HepG2 (cell line): ENCODE measurements around the gene CPEB2. TPM values are rescaled to one million over a fixed set of nuclear protein-coding genes. Genes with fewer than 3 reads are reported as not detected.

Experiments used
- ATAC-seq: fragments of 200-7000 bp; cut with Tn5 transposase; 3 replicates; pipeline ENCODE4 v1.9.1; 2020; ENCODE audit warnings: mild to moderate bottlenecking, moderate library complexity
- BruUV-seq: library from RNA; stranded (reverse); fragments of 400-500 nt; replicated peaks from 2 replicates; lab custom pipeline; 2021; lab: Mats Ljungman, UMichigan
- CTCF ChIA-PET: fragments of 300-600 bp; formaldehyde crosslinking; extraction: SDS; loops from one replicate; lab custom pipeline; 2021; ENCODE audit warnings: low total read pairs, inconsistent platforms, low intra/inter-chr PET ratio; lab: Yijun Ruan, JAX
- POLR2A ChIA-PET: fragments of 350-600 bp; sonication (Branson Sonifier 250); formaldehyde crosslinking; loops from one replicate; lab custom pipeline; 2020; ENCODE audit warnings: antibody characterized with exemption, inconsistent platforms; lab: Yijun Ruan, JAX
- DNase-seq: peaks from one replicate; pipeline ENCODE4 v3.0.0-alpha.2; 2015; ENCODE audit warnings: low spot score
- FAIRE-seq: peaks from 3 replicates; lab custom pipeline; 2011; peaks lifted over from hg19 to GRCh38; lab: Jason Lieb, UNC
- H2AFZ ChIP-seq: one replicate; pipeline ENCODE4 v1.6.1; 2011; ENCODE audit warnings: low read length, inconsistent platforms
- H3K27ac ChIP-seq: fragments of 300-600 bp; 3 replicates; pipeline ENCODE4 v1.8.0; 2011; ENCODE audit warnings: mixed run types, mild to moderate bottlenecking, mixed read lengths, low read length, inconsistent platforms; ENCODE audit not compliant: insufficient read depth; ENCODE audit errors: extremely low read length
- H3K27me3 ChIP-seq, 2 experiments: fragments of 200-600 bp in 1 of 2; 2 replicates in 1 of 2; 3 replicates in 1 of 2; pipeline versions ENCODE4 v1.6.0 to v1.8.0; 2011; ENCODE audit warnings: low read length in 2 of 2, mild to moderate bottlenecking in 2 of 2, moderate library complexity in 2 of 2, inconsistent platforms in 1 of 2; ENCODE audit not compliant: insufficient read depth in 2 of 2, control insufficient read depth in 1 of 2
- H3K36me3 ChIP-seq, 2 experiments: fragments of 200-600 bp in 1 of 2; replicated peaks in 1 of 2; 2 replicates in 1 of 2; 3 replicates in 1 of 2; pipeline versions ENCODE4 v1.5.1 to v1.8.0; 2011; ENCODE audit warnings: low read length in 2 of 2, inconsistent platforms in 1 of 2; ENCODE audit not compliant: insufficient read depth in 2 of 2, control insufficient read depth in 1 of 2
- H3K4me1 ChIP-seq: 2 replicates; pipeline ENCODE4 v1.5.1; 2012; ENCODE audit warnings: low read length, inconsistent platforms; ENCODE audit not compliant: insufficient read depth
- H3K4me2 ChIP-seq: 2 replicates; pipeline ENCODE4 v1.6.0; 2011; ENCODE audit warnings: low read depth, low read length, inconsistent platforms
- H3K4me3 ChIP-seq, 3 experiments: fragments of 200-600 bp in 1 of 3; sonication (generic), shearing (Covaris generic) in 1 of 3; replicated peaks in 1 of 3; 2 replicates each; pipeline ENCODE4 v1.5.1; 2011 to 2016; ENCODE audit warnings: low read length in 3 of 3, inconsistent platforms in 2 of 3, low read depth in 2 of 3, mild to moderate bottlenecking in 2 of 3, control low read depth in 1 of 3, mixed read lengths in 1 of 3; ENCODE audit not compliant: insufficient read depth in 1 of 3
- H3K79me2 ChIP-seq: one replicate; pipeline ENCODE4 v1.6.1; 2011; ENCODE audit warnings: low read length, inconsistent platforms; ENCODE audit not compliant: insufficient read depth
- H3K9ac ChIP-seq: 2 replicates; pipeline ENCODE4 v1.6.0; 2011; ENCODE audit warnings: mild to moderate bottlenecking, low read depth, low read length, inconsistent platforms; ENCODE audit not compliant: insufficient read depth
- H3K9me3 ChIP-seq: 2 replicates; pipeline ENCODE4 v1.5.1; 2012; ENCODE audit warnings: mild to moderate bottlenecking, low read length
- H4K20me1 ChIP-seq: 2 replicates; pipeline ENCODE4 v1.6.0; 2011; ENCODE audit warnings: inconsistent platforms, mild to moderate bottlenecking, low read length, moderate library complexity; ENCODE audit not compliant: insufficient read depth
- DDIT3 ChIP-seq: sonication (generic); formaldehyde crosslinking; IDR thresholded peaks from 2 replicates; pipeline ENCODE4 v1.4.0; 2020; ENCODE audit warnings: mild to moderate bottlenecking, missing genetic modification reagents
- GTF3A ChIP-seq: sonication (generic); formaldehyde crosslinking; conservative IDR thresholded peaks from 2 replicates; pipeline ENCODE4 v1.4.0; 2020; ENCODE audit warnings: mild to moderate bottlenecking, missing genetic modification reagents
- LBX2 ChIP-seq: sonication (generic); formaldehyde crosslinking; IDR thresholded peaks from 2 replicates; pipeline ENCODE4 v1.5.0; 2020; ENCODE audit warnings: missing genetic modification reagents, mild to moderate bottlenecking, borderline replicate concordance
- ONECUT2 ChIP-seq: sonication (generic); formaldehyde crosslinking; IDR thresholded peaks from 2 replicates; pipeline ENCODE4 v1.4.0; 2020; ENCODE audit warnings: missing genetic modification reagents
- PHF21A ChIP-seq: sonication (generic); formaldehyde crosslinking; IDR thresholded peaks from 2 replicates; pipeline ENCODE4 v1.5.0; 2020; ENCODE audit warnings: mild to moderate bottlenecking, missing genetic modification reagents
- RNF219 ChIP-seq: sonication (generic); formaldehyde crosslinking; IDR thresholded peaks from 2 replicates; pipeline ENCODE4 v1.5.0; 2020; ENCODE audit warnings: mild to moderate bottlenecking, missing genetic modification reagents
- SNAI1 ChIP-seq: sonication (generic); formaldehyde crosslinking; IDR thresholded peaks from 2 replicates; pipeline ENCODE4 v1.5.0; 2020; ENCODE audit warnings: mild to moderate bottlenecking, missing genetic modification reagents, borderline replicate concordance
- SRF ChIP-seq: IDR thresholded peaks from 2 replicates; pipeline ENCODE4 v1.6.1; 2011; ENCODE audit warnings: mild to moderate bottlenecking, low read depth, low read length, moderate library complexity
- TCF12 ChIP-seq, 2 experiments: fragments of 450-650 bp in 1 of 2; sonication (generic) in 1 of 2; formaldehyde crosslinking in 1 of 2; IDR thresholded peaks; 2 replicates each; pipeline versions ENCODE4 v1.6.1 to v1.8.0; 2017 to 2022; ENCODE audit warnings: antibody characterized with exemption in 1 of 2, mild to moderate bottlenecking in 1 of 2, missing genetic modification reagents in 1 of 2, moderate library complexity in 1 of 2
- TRIM22 ChIP-seq: fragments of 450-650 bp; IDR thresholded peaks from 2 replicates; pipeline ENCODE4 v1.6.1; 2017
- ZBTB7B ChIP-seq: sonication (generic); formaldehyde crosslinking; IDR thresholded peaks from 2 replicates; pipeline ENCODE4 v1.4.0; 2020; ENCODE audit warnings: missing genetic modification reagents
- ZFP37 ChIP-seq: sonication (generic); formaldehyde crosslinking; IDR thresholded peaks from 2 replicates; pipeline ENCODE4 v1.4.0; 2020; ENCODE audit warnings: missing genetic modification reagents, borderline replicate concordance
- ZFY ChIP-seq: sonication (generic); formaldehyde crosslinking; IDR thresholded peaks from 2 replicates; pipeline ENCODE4 v1.4.0; 2020; ENCODE audit warnings: missing genetic modification reagents
- ZNF12 ChIP-seq: sonication (generic); formaldehyde crosslinking; IDR thresholded peaks from 2 replicates; pipeline ENCODE4 v1.5.0; 2020; ENCODE audit warnings: missing genetic modification reagents
- ZNF333 ChIP-seq: sonication (generic); formaldehyde crosslinking; IDR thresholded peaks from 2 replicates; pipeline ENCODE4 v1.4.0; 2020; ENCODE audit warnings: mild to moderate bottlenecking, missing genetic modification reagents, borderline replicate concordance
- ZNF546 ChIP-seq: sonication (generic); formaldehyde crosslinking; conservative IDR thresholded peaks from 2 replicates; pipeline ENCODE4 v1.8.1; 2023; ENCODE audit warnings: mild to moderate bottlenecking, missing genetic modification reagents
- ZSCAN20 ChIP-seq: sonication (generic); formaldehyde crosslinking; IDR thresholded peaks from 2 replicates; pipeline ENCODE4 v1.4.0; 2020; ENCODE audit warnings: missing genetic modification reagents, mild to moderate bottlenecking, borderline replicate concordance
- in situ Hi-C: cut with HindIII; loops from 2 replicates; pipeline ENCODE4 v1.10.0; 2017; ENCODE audit warnings: low pct_unique_long_range_greater_than_20kb; ENCODE audit not compliant: extremely low pct_ligation_motif_present
- intact Hi-C: fragments of 100-400 bp; cut with micrococcal nuclease; formaldehyde crosslinking; loops from one replicate; pipeline ENCODE4 v1.10.0; 2022; ENCODE audit not compliant: unreplicated experiment
- polyA plus RNA-seq, 8 experiments: library from polyadenylated mRNA; depleted of rRNA in 3 of 8; stranded (reverse) in 7 of 8; unstranded in 1 of 8; fragments of >200 nt; fragmentation: Illumina TruSeq in 4 of 8; extraction: Trizol in 4 of 8; gene quantifications; 2 replicates each; pipeline versions ENCODE4 v1.2.1 to v1.2.3, GENCODE V29; 2011 to 2016; ENCODE audit warnings: low read depth in 4 of 8, missing spikeins in 1 of 8, mixed read lengths in 1 of 8; ENCODE audit not compliant: insufficient read depth in 1 of 8
- total RNA-seq, 5 experiments: library from RNA; depleted of rRNA; stranded (reverse); fragments of >200 nt; fragmentation: Illumina TruSeq; extraction: Trizol; gene quantifications; 2 replicates each; pipeline ENCODE4 v1.2.3, GENCODE V29; 2016; ENCODE audit warnings: low read depth in 1 of 5

CPEB2 gene
- total and polyA plus RNA-seq, 2 of the 13 experiments (the other 11 are each of a cell fraction or from before 2014, with no cell fraction given) = 2.0 to 2.5 TPM

- ATAC-seq = no peak
- intact Hi-C loops = no loop called here
- in situ Hi-C loops = no loop called here
These were observed 24.5 kb upstream of the CPEB2 start for GRCh38 chr4:14977830-14978229.

More at GRCh38 chr4:14977830-14978229, 24.5 kb upstream of the CPEB2 start:
- CTCF ChIA-PET = no interaction called here
- Histone ChIP-seq H3K4me2 (no peak overlapping the region), H2AFZ (no peak overlapping the region), H3K27me3 (no peaks in the 10 kb centered on the region), H3K9me3 (no peaks in the 10 kb centered on the region), H3K36me3 (no peaks in the 10 kb centered on the region), H3K27ac (no peak overlapping the region), H3K9ac (no peak overlapping the region), H3K4me1 (no peaks in the 10 kb centered on the region), H3K4me3 (no peak overlapping the region), H4K20me1 (no peaks in the 10 kb centered on the region), H3K79me2 (no peaks in the 10 kb centered on the region)
- DNase-seq = no peak
- no peak for TF ChIP-seq TRIM22
- TF ChIP-seq ZNF12 (CRISPR knock-in tag) = no peak
- TF ChIP-seq ZFY = no peak
- TF ChIP-seq ONECUT2 (CRISPR knock-in tag) = no peak
- no peak for TF ChIP-seq DDIT3 (CRISPR knock-in tag)
- no peak for TF ChIP-seq ZNF333 (CRISPR knock-in tag)
- TF ChIP-seq ZBTB7B (CRISPR knock-in tag) = no peak
- TF ChIP-seq SRF = no peak
- no peak for TF ChIP-seq GTF3A (CRISPR knock-in tag)
- TF ChIP-seq ZNF546 (CRISPR knock-in tag) = no peak
- no peak for TF ChIP-seq RNF219 (CRISPR knock-in tag)
- TF ChIP-seq TCF12 (IDR thresholded peaks at IDR 0.05) = no peak
- no peak for TF ChIP-seq TCF12 (CRISPR knock-in tag; IDR thresholded peaks at IDR 0.05)
- TF ChIP-seq PHF21A = no peak
- no peak for TF ChIP-seq ZSCAN20 (CRISPR knock-in tag)
- no peak for TF ChIP-seq SNAI1 (CRISPR knock-in tag)
- TF ChIP-seq LBX2 (CRISPR knock-in tag) = no peak
- TF ChIP-seq ZFP37 (CRISPR knock-in tag) = no peak
- POLR2A ChIA-PET = no interaction called here
- no peak for FAIRE-seq
- no TSS peak for BruUV-seq
